HepG2 (cell line): ENCODE measurements around the gene MOG. TPM values are rescaled to one million over a fixed set of nuclear protein-coding genes. Genes with fewer than 3 reads are reported as not detected.

ENCODE experiments used
- ATAC-seq: fragments of 200-7000 bp; cut with Tn5 transposase; 3 replicates; pipeline ENCODE4 v1.9.1; 2020; ENCODE audit warnings: mild to moderate bottlenecking, moderate library complexity
- BruUV-seq: library from RNA; stranded (reverse); fragments of 400-500 nt; replicated peaks from 2 replicates; lab custom pipeline; 2021; lab: Mats Ljungman, UMichigan
- CTCF ChIA-PET: fragments of 300-600 bp; formaldehyde crosslinking; extraction: SDS; loops from one replicate; lab custom pipeline; 2021; ENCODE audit warnings: low total read pairs, inconsistent platforms, low intra/inter-chr PET ratio; lab: Yijun Ruan, JAX
- POLR2A ChIA-PET: fragments of 350-600 bp; sonication (Branson Sonifier 250); formaldehyde crosslinking; loops from one replicate; lab custom pipeline; 2020; ENCODE audit warnings: antibody characterized with exemption, inconsistent platforms; lab: Yijun Ruan, JAX
- DNase-seq: peaks from one replicate; pipeline ENCODE4 v3.0.0-alpha.2; 2015; ENCODE audit warnings: low spot score
- FAIRE-seq: peaks from 3 replicates; lab custom pipeline; 2011; peaks lifted over from hg19 to GRCh38; lab: Jason Lieb, UNC
- H2AFZ ChIP-seq: one replicate; pipeline ENCODE4 v1.6.1; 2011; ENCODE audit warnings: low read length, inconsistent platforms
- H3K27ac ChIP-seq: fragments of 300-600 bp; 3 replicates; pipeline ENCODE4 v1.8.0; 2011; ENCODE audit warnings: mixed run types, mild to moderate bottlenecking, mixed read lengths, low read length, inconsistent platforms; ENCODE audit not compliant: insufficient read depth; ENCODE audit errors: extremely low read length
- H3K27me3 ChIP-seq, 2 experiments: fragments of 200-600 bp in 1 of 2; 2 replicates in 1 of 2; 3 replicates in 1 of 2; pipeline versions ENCODE4 v1.6.0 to v1.8.0; 2011; ENCODE audit warnings: low read length in 2 of 2, mild to moderate bottlenecking in 2 of 2, moderate library complexity in 2 of 2, inconsistent platforms in 1 of 2; ENCODE audit not compliant: insufficient read depth in 2 of 2, control insufficient read depth in 1 of 2
- H3K36me3 ChIP-seq, 2 experiments: fragments of 200-600 bp in 1 of 2; replicated peaks in 1 of 2; 2 replicates in 1 of 2; 3 replicates in 1 of 2; pipeline versions ENCODE4 v1.5.1 to v1.8.0; 2011; ENCODE audit warnings: low read length in 2 of 2, inconsistent platforms in 1 of 2; ENCODE audit not compliant: insufficient read depth in 2 of 2, control insufficient read depth in 1 of 2
- H3K4me1 ChIP-seq: 2 replicates; pipeline ENCODE4 v1.5.1; 2012; ENCODE audit warnings: low read length, inconsistent platforms; ENCODE audit not compliant: insufficient read depth
- H3K4me2 ChIP-seq: 2 replicates; pipeline ENCODE4 v1.6.0; 2011; ENCODE audit warnings: low read depth, low read length, inconsistent platforms
- H3K4me3 ChIP-seq, 3 experiments: fragments of 200-600 bp in 1 of 3; sonication (generic), shearing (Covaris generic) in 1 of 3; replicated peaks in 1 of 3; 2 replicates each; pipeline ENCODE4 v1.5.1; 2011 to 2016; ENCODE audit warnings: low read length in 3 of 3, inconsistent platforms in 2 of 3, low read depth in 2 of 3, mild to moderate bottlenecking in 2 of 3, control low read depth in 1 of 3, mixed read lengths in 1 of 3; ENCODE audit not compliant: insufficient read depth in 1 of 3
- H3K79me2 ChIP-seq: one replicate; pipeline ENCODE4 v1.6.1; 2011; ENCODE audit warnings: low read length, inconsistent platforms; ENCODE audit not compliant: insufficient read depth
- H3K9ac ChIP-seq: 2 replicates; pipeline ENCODE4 v1.6.0; 2011; ENCODE audit warnings: mild to moderate bottlenecking, low read depth, low read length, inconsistent platforms; ENCODE audit not compliant: insufficient read depth
- H3K9me3 ChIP-seq: 2 replicates; pipeline ENCODE4 v1.5.1; 2012; ENCODE audit warnings: mild to moderate bottlenecking, low read length
- H4K20me1 ChIP-seq: 2 replicates; pipeline ENCODE4 v1.6.0; 2011; ENCODE audit warnings: inconsistent platforms, mild to moderate bottlenecking, low read length, moderate library complexity; ENCODE audit not compliant: insufficient read depth
- MATR3 ChIP-seq: sonication (generic); formaldehyde crosslinking; IDR thresholded peaks from 2 replicates; pipeline ENCODE4 v1.4.0; 2020; ENCODE audit warnings: missing genetic modification reagents
- PAF1 ChIP-seq: IDR thresholded peaks from 2 replicates; pipeline ENCODE4 v1.6.1; 2016; ENCODE audit warnings: missing genetic modification reagents, missing compliant biosample characterization
- POLR2AphosphoS5 ChIP-seq: IDR thresholded peaks from 2 replicates; pipeline ENCODE4 v1.6.1; 2012; ENCODE audit warnings: low read depth, low read length
- PRPF4 ChIP-seq: fragments of 200-400 bp; formaldehyde crosslinking; IDR thresholded peaks from 2 replicates; pipeline ENCODE4 v1.6.1; 2016; ENCODE audit warnings: low read length, low read depth; ENCODE audit not compliant: poor library complexity, severe bottlenecking
- RBM22 ChIP-seq: fragments of 200-400 bp; formaldehyde crosslinking; optimal IDR thresholded peaks from 2 replicates; pipeline ENCODE3; 2017; ENCODE audit warnings: mild to moderate bottlenecking, low read length, moderate library complexity
- SALL1 ChIP-seq: sonication (generic); formaldehyde crosslinking; IDR thresholded peaks from 2 replicates; pipeline ENCODE4 v1.8.0; 2022; ENCODE audit warnings: mild to moderate bottlenecking, missing genetic modification reagents
- ZBTB7B ChIP-seq: sonication (generic); formaldehyde crosslinking; IDR thresholded peaks from 2 replicates; pipeline ENCODE4 v1.4.0; 2020; ENCODE audit warnings: missing genetic modification reagents
- ZFAT ChIP-seq: sonication (generic); formaldehyde crosslinking; conservative IDR thresholded peaks from 2 replicates; pipeline ENCODE4 v1.8.1; 2023; ENCODE audit warnings: missing genetic modification reagents, inconsistent platforms
- ZNF17 ChIP-seq: sonication (generic); formaldehyde crosslinking; IDR thresholded peaks from 2 replicates; pipeline ENCODE4 v1.5.0; 2020; ENCODE audit warnings: mild to moderate bottlenecking, missing genetic modification reagents
- ZNF232 ChIP-seq: sonication (generic); formaldehyde crosslinking; IDR thresholded peaks from 2 replicates; pipeline ENCODE4 v1.4.0; 2020; ENCODE audit warnings: missing genetic modification reagents, borderline replicate concordance
- ZNF510 ChIP-seq: sonication (generic); formaldehyde crosslinking; IDR thresholded peaks from 2 replicates; pipeline ENCODE4 v1.4.0; 2020; ENCODE audit warnings: low read depth, mild to moderate bottlenecking, missing genetic modification reagents
- WGBS: methylation state at CpG from one replicate; pipeline ENCODE4 v1.1.6; 2017; ENCODE audit warnings: low lambda C conversion rate; 5-methylcytosine and 5-hydroxymethylcytosine counted together
- in situ Hi-C: cut with HindIII; loops from 2 replicates; pipeline ENCODE4 v1.10.0; 2017; ENCODE audit warnings: low pct_unique_long_range_greater_than_20kb; ENCODE audit not compliant: extremely low pct_ligation_motif_present
- intact Hi-C: fragments of 100-400 bp; cut with micrococcal nuclease; formaldehyde crosslinking; loops from one replicate; pipeline ENCODE4 v1.10.0; 2022; ENCODE audit not compliant: unreplicated experiment
- polyA plus RNA-seq, 8 experiments: library from polyadenylated mRNA; depleted of rRNA in 3 of 8; stranded (reverse) in 7 of 8; unstranded in 1 of 8; fragments of >200 nt; fragmentation: Illumina TruSeq in 4 of 8; extraction: Trizol in 4 of 8; gene quantifications; 2 replicates each; pipeline versions ENCODE4 v1.2.1 to v1.2.3, GENCODE V29; 2011 to 2016; ENCODE audit warnings: low read depth in 4 of 8, missing spikeins in 1 of 8, mixed read lengths in 1 of 8; ENCODE audit not compliant: insufficient read depth in 1 of 8
- total RNA-seq, 5 experiments: library from RNA; depleted of rRNA; stranded (reverse); fragments of >200 nt; fragmentation: Illumina TruSeq; extraction: Trizol; gene quantifications; 2 replicates each; pipeline ENCODE4 v1.2.3, GENCODE V29; 2016; ENCODE audit warnings: low read depth in 1 of 5
- TF ChIP-seq, protein P1 (sequence below): IDR thresholded peaks from 2 replicates; pipeline ENCODE4 v1.6.1; 2016; ENCODE audit warnings: low read depth
- TF ChIP-seq, protein P2 (sequence below): sonication (generic); formaldehyde crosslinking; IDR thresholded peaks from 2 replicates; pipeline ENCODE4 v1.4.0; 2020; ENCODE audit warnings: missing genetic modification reagents, mild to moderate bottlenecking, borderline replicate concordance
- TF ChIP-seq, protein P3 (sequence below): sonication (generic); formaldehyde crosslinking; IDR thresholded peaks from 2 replicates; pipeline ENCODE4 v1.5.0; 2020; ENCODE audit warnings: missing genetic modification reagents
- TF ChIP-seq, protein P4 (sequence below): conservative IDR thresholded peaks from 2 replicates; pipeline ENCODE4 v1.6.1; 2018; ENCODE audit warnings: missing genetic modification reagents

MOG gene
- total and polyA plus RNA-seq, 2 of the 13 experiments (the other 11 are each of a cell fraction or from before 2014, with no cell fraction given) = not detected

DNA sequence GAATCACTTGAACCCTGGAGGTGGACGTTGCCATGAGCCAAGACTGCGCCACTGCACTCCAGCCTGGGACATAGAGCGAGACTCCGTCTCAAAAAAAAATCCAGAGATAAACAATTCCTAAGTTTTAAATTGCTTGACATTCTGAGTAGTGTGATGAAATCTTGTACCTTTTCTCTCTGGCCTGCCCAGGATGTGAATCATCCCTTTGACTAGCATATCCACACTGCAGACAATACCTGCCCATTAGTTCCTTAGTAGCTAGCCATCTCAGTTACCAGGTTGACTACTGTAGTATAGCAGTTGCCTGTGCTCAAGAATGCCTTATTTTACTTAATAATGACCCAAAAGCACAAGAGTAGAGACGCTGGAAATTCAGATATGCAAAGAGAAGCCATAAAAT, 21.2 kb downstream of the MOG start (continued):
- TF ChIP-seq, protein P1, sequence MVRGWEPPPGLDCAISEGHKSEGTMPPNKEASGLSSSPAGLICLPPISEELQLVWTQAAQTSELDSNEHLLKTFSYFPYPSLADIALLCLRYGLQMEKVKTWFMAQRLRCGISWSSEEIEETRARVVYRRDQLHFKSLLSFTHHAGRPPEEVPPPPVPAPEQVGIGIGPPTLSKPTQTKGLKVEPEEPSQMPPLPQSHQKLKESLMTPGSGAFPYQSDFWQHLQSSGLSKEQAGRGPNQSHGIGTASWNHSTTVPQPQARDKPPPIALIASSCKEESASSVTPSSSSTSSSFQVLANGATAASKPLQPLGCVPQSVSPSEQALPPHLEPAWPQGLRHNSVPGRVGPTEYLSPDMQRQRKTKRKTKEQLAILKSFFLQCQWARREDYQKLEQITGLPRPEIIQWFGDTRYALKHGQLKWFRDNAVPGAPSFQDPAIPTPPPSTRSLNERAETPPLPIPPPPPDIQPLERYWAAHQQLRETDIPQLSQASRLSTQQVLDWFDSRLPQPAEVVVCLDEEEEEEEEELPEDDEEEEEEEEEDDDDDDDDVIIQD (CRISPR knock-in tag) = no peak
- no peak for TF ChIP-seq POLR2AphosphoS5

- 73% methylated on average over 11 of the region's 13 CpGs for WGBS
- in situ Hi-C loops (no loop called here), intact Hi-C loops (no loop called here)
- Histone ChIP-seq H3K79me2 (no peaks in the 10 kb centered on the region), H3K9me3 (no peaks in the 10 kb centered on the region), H3K27ac (no peak overlapping the region), H3K27me3 (0 out of 5 replicates have a peak, but pooled peaks cover 0 to 2% of the 10 kb centered on the region in 2 experiments), H2AFZ (no peak overlapping the region), H3K4me3 (no peak overlapping the region), H3K36me3 (no peaks in the 10 kb centered on the region), H3K4me2 (no peak overlapping the region), H3K9ac (no peak overlapping the region), H3K4me1 (no peaks in the 10 kb centered on the region), H4K20me1 (no peaks in the 10 kb centered on the region)
- DNase-seq = no peak
- FAIRE-seq = no peak
- no peak for ATAC-seq
- ChIA-PET CTCF (no interaction called here), POLR2A (no interaction called here)
- no TSS peak for BruUV-seq
- no peak for TF ChIP-seq RBM22
- TF ChIP-seq, protein P2, sequence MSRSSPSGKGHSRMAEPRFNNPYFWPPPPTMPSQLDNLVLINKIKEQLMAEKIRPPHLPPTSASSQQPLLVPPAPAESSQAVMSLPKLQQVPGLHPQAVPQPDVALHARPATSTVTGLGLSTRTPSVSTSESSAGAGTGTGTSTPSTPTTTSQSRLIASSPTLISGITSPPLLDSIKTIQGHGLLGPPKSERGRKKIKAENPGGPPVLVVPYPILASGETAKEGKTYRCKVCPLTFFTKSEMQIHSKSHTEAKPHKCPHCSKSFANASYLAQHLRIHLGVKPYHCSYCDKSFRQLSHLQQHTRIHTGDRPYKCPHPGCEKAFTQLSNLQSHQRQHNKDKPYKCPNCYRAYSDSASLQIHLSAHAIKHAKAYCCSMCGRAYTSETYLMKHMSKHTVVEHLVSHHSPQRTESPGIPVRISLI (CRISPR knock-in tag) = no peak
- no peak for TF ChIP-seq MATR3
- TF ChIP-seq ZFAT = no peak
- TF ChIP-seq, protein P3, sequence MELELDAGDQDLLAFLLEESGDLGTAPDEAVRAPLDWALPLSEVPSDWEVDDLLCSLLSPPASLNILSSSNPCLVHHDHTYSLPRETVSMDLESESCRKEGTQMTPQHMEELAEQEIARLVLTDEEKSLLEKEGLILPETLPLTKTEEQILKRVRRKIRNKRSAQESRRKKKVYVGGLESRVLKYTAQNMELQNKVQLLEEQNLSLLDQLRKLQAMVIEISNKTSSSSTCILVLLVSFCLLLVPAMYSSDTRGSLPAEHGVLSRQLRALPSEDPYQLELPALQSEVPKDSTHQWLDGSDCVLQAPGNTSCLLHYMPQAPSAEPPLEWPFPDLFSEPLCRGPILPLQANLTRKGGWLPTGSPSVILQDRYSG = no peak
- TF ChIP-seq, protein P4, sequence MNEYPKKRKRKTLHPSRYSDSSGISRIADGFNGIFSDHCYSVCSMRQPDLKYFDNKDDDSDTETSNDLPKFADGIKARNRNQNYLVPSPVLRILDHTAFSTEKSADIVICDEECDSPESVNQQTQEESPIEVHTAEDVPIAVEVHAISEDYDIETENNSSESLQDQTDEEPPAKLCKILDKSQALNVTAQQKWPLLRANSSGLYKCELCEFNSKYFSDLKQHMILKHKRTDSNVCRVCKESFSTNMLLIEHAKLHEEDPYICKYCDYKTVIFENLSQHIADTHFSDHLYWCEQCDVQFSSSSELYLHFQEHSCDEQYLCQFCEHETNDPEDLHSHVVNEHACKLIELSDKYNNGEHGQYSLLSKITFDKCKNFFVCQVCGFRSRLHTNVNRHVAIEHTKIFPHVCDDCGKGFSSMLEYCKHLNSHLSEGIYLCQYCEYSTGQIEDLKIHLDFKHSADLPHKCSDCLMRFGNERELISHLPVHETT (CRISPR knock-in tag) = no peak
- no peak for TF ChIP-seq ZBTB7B (CRISPR knock-in tag)
- no peak for TF ChIP-seq ZNF232 (CRISPR knock-in tag)
- TF ChIP-seq SALL1 (CRISPR knock-in tag) = no peak
- TF ChIP-seq ZNF510 (CRISPR knock-in tag) = no peak
- TF ChIP-seq PAF1 (CRISPR knock-in tag) = no peak
- TF ChIP-seq PRPF4 = no peak
- no peak for TF ChIP-seq ZNF17 (CRISPR knock-in tag)
These were observed 23.1 kb downstream of the MOG start for GRCh38 chr6:29679962-29680361.
